Testis (tissue), 3 donors: ENCODE data around the gene FAM131A. TPM values are rescaled to one million over a fixed set of nuclear protein-coding genes. Genes with fewer than 3 reads are reported as not detected.

Source experiments
- DNase-seq: peaks from one replicate; pipeline ENCODE4 v3.0.0-alpha.2; 2019
- H3K27ac ChIP-seq, 2 donors: fragments of 200-600 bp; sonication (generic); one replicate each; pipeline ENCODE4 v1.5.1; 2019
- H3K27me3 ChIP-seq: fragments of 200-600 bp; sonication (generic); one replicate; pipeline ENCODE4 v1.5.1; 2019
- H3K36me3 ChIP-seq: fragments of 200-600 bp; sonication (generic); one replicate; pipeline ENCODE4 v1.5.1; 2017; ENCODE audit warnings: low read depth; ENCODE audit errors: missing control alignments
- H3K4me1 ChIP-seq: fragments of 200-600 bp; sonication (generic); one replicate; pipeline ENCODE4 v1.5.1; 2019
- H3K4me3 ChIP-seq, 2 donors: fragments of 200-600 bp; sonication (generic); one replicate each; pipeline ENCODE4 v1.5.1; 2017 to 2019
- H3K9me3 ChIP-seq: fragments of 200-600 bp; sonication (generic); one replicate; pipeline ENCODE4 v1.5.1; 2017
- POLR2A ChIP-seq: fragments of 450-650 bp; IDR thresholded peaks from one replicate; pipeline ENCODE4 v1.6.1; 2017; ENCODE audit warnings: antibody characterized with exemption, mild to moderate bottlenecking, moderate library complexity
- WGBS, 2 donors: methylation state at CpG; one replicate each; pipeline ENCODE4 v1.1.5; 2018; 5-methylcytosine and 5-hydroxymethylcytosine counted together
- intact Hi-C: fragments of 100-400 bp; cut with DNase I; formaldehyde crosslinking; loops from one replicate; pipeline ENCODE4 v1.15.1; 2023; ENCODE audit warnings: low total_unique reads
- polyA plus RNA-seq: library from polyadenylated mRNA; stranded (reverse); fragments of 350-450 nt; fragmentation: Illumina TruSeq; extraction: RNeasy Lipid Tissue Mini Kit (QIAGEN cat#74804); gene quantifications from one replicate; pipeline ENCODE4 v1.2.3, GENCODE V29; 2014; ENCODE audit warnings: low read depth, low replicate concordance; ENCODE audit not compliant: insufficient read depth
- total RNA-seq, 2 donors: library from RNA; depleted of rRNA; stranded (reverse); fragments of >200 nt; gene quantifications; one replicate each; pipeline ENCODE4 v1.2.3, GENCODE V29; 2016
- TF ChIP-seq, protein P1 (sequence below), 3 experiments: fragments of 450-650 bp in 2 of 3; fragments of 200-600 bp in 1 of 3; sonication (generic) in 1 of 3; IDR thresholded peaks; one replicate each; pipeline ENCODE4 v1.5.1; 2016 to 2019; ENCODE audit warnings: antibody characterized with exemption in 3 of 3, mild to moderate bottlenecking in 2 of 3, moderate library complexity in 1 of 3

The FAM131A gene
- total and polyA plus RNA-seq, 3 donors from 2014 or later = 28.1 to 77.2 (median 75.9) TPM

GRCh38 chr3:184332370-184333090 is 4.9 kb upstream of the FAM131A start:
- TF ChIP-seq POLR2A = no peak
- TF ChIP-seq, protein P1, sequence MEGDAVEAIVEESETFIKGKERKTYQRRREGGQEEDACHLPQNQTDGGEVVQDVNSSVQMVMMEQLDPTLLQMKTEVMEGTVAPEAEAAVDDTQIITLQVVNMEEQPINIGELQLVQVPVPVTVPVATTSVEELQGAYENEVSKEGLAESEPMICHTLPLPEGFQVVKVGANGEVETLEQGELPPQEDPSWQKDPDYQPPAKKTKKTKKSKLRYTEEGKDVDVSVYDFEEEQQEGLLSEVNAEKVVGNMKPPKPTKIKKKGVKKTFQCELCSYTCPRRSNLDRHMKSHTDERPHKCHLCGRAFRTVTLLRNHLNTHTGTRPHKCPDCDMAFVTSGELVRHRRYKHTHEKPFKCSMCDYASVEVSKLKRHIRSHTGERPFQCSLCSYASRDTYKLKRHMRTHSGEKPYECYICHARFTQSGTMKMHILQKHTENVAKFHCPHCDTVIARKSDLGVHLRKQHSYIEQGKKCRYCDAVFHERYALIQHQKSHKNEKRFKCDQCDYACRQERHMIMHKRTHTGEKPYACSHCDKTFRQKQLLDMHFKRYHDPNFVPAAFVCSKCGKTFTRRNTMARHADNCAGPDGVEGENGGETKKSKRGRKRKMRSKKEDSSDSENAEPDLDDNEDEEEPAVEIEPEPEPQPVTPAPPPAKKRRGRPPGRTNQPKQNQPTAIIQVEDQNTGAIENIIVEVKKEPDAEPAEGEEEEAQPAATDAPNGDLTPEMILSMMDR (IDR thresholded peaks at IDR 0.05) = no peak
- no peak for DNase-seq
- no peaks in the 10 kb centered on the region for H3K27me3 ChIP-seq
- no peak overlapping the region for H3K27ac ChIP-seq
- H3K36me3 ChIP-seq = peaks cover 3% of the 10 kb centered on the region
- H3K4me1 ChIP-seq = peaks cover 14% of the 10 kb centered on the region
- no peaks in the 10 kb centered on the region for H3K9me3 ChIP-seq
- WGBS, 2 donors = 64 to 81% methylated on average over 8 to 10 of the region's 10 CpGs
- intact Hi-C loops = no loop called here
- H3K4me3 ChIP-seq = no peak overlapping the region

DNA sequence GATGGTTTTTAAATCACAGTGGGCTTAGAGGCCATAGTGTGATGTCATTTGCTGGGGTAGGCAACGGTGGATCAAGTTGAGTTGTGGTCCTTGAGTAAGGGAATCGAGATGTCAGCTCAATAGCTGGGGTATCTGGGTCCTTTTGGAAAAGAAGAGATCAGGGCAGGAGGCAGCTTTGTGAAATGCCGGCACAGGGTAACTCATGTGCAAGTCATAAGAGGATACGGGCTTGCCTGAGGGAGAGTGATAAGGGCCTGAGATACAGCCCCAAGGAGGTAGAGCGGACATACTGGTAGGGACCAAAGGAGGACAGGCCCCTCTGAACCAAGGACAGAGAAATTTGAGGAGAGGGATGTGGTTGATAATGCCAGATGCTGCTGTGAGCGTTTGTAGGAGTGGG is 4.2 kb upstream of the FAM131A start:
- Histone ChIP-seq H3K4me3 (no peak overlapping the region), H3K27ac (no peak overlapping the region), H3K36me3 (peaks cover 3% of the 10 kb centered on the region), H3K27me3 (no peaks in the 10 kb centered on the region), H3K9me3 (no peaks in the 10 kb centered on the region), H3K4me1 (peaks cover 21% of the 10 kb centered on the region)
- no peak for DNase-seq
- TF ChIP-seq, protein P1 (IDR thresholded peaks at IDR 0.05) = no peak
- no peak for TF ChIP-seq POLR2A
- WGBS, 2 donors = 81 to 88% methylated on average over 6 of the region's 6 CpGs
- intact Hi-C loops = no loop called here

DNA sequence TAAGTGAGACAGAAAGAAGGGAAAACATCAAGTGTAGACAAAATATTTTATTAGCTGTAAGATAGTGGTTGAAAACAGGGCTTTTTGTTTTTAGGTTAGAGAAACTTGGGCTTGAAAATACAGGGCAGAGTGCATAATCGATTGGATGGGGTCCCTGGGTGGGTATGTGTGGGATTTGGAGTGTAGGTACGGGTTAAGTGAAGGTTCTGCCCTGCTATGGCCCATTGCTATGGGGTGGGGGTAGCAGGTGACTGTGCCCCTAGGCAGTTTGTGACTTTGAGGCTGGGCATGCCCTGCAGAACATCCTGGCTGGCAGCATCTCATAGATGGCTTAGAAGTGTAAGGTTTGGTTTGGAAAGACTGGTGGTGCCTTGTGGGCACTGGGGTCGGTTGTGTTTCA is 3.7 kb upstream of the FAM131A start:
- Histone ChIP-seq H3K9me3 (no peaks in the 10 kb centered on the region), H3K27ac (no peak overlapping the region), H3K27me3 (no peaks in the 10 kb centered on the region), H3K36me3 (peaks cover 3% of the 10 kb centered on the region), H3K4me1 (peaks cover 26% of the 10 kb centered on the region), H3K4me3 (no peak overlapping the region)
- WGBS, 2 donors = 81 to 85% methylated on average over 3 of the region's 3 CpGs
- TF ChIP-seq, protein P1 (IDR thresholded peaks at IDR 0.05) = no peak
- no peak for TF ChIP-seq POLR2A
- intact Hi-C loops = no loop called here
- no peak for DNase-seq

- Histone ChIP-seq H3K27me3 (no peaks in the 10 kb centered on the region), H3K36me3 (no peaks in the 10 kb centered on the region), H3K4me1 (peaks cover 31% of the 10 kb centered on the region), H3K4me3 (no peak overlapping the region), H3K27ac (peak overlapping the region; percentile 96 to 98), H3K9me3 (no peaks in the 10 kb centered on the region)
- no peak for DNase-seq
- intact Hi-C loops = no loop called here
- 82% methylated on average over 13 to 15 of the region's 15 CpGs for WGBS, 2 donors
- no peak for TF ChIP-seq POLR2A
- TF ChIP-seq, protein P1 (IDR thresholded peaks at IDR 0.05) = no peak
These were observed 2.8 kb upstream of the FAM131A start for GRCh38 chr3:184334470-184335158.
